ENCODE data around the gene GAA. TPM values are rescaled to one million over a fixed set of nuclear protein-coding genes. Genes with fewer than 3 reads are reported as not detected.

Gene GAA
- total RNA-seq, 1 donor from 2014 or later, result 40.7 TPM

- Mint-ChIP-seq H3K27ac (no peak overlapping the region), H3K4me3 (no peak overlapping the region), H3K4me1 (ENCODE audit: unreplicated experiment) (peaks cover 5% of the 10 kb centered on the region), H3K27me3 (no peaks in the 10 kb centered on the region), H3K36me3 (no peaks in the 10 kb centered on the region), H3K9me3 (peaks cover 7% of the 10 kb centered on the region)
- no peak for DNase-seq (ENCODE audit: extremely low spot score, unreplicated experiment)
- TF ChIP-seq CTCF (conservative IDR thresholded peaks at IDR 0.05), result no peak
Observed at GRCh38 chr17:80113033-80113484, 11.7 kb downstream of the GAA start.

DNA sequence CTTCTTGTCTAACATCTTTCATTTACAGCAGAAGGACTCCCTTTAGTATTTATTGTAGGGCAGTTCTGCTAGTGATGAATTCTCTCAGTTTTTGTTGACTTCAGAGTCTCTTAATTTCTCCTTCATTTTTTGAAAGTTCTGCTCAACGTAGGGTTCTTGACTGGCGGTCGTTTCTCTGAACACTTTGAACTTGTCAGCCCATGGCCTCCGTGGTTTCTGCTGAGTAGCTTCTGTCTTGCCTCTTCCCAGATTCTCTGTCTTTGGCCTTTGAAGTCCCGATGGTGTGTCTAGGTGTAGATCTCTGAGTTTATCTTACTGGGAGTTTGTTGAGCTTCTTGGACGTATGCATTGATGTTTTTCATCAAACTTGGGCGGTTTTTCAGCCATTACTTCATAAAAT is 13.4 kb downstream of the GAA start:
- Mint-ChIP-seq H3K4me3 (no peak overlapping the region), H3K27ac (no peak overlapping the region), H3K27me3 (no peaks in the 10 kb centered on the region), H3K4me1 (ENCODE audit: unreplicated experiment) (peaks cover 5% of the 10 kb centered on the region), H3K36me3 (no peaks in the 10 kb centered on the region), H3K9me3 (peaks cover 7% of the 10 kb centered on the region)
- TF ChIP-seq CTCF (conservative IDR thresholded peaks at IDR 0.05), result no peak
- DNase-seq (ENCODE audit: extremely low spot score, unreplicated experiment), result no peak

DNA sequence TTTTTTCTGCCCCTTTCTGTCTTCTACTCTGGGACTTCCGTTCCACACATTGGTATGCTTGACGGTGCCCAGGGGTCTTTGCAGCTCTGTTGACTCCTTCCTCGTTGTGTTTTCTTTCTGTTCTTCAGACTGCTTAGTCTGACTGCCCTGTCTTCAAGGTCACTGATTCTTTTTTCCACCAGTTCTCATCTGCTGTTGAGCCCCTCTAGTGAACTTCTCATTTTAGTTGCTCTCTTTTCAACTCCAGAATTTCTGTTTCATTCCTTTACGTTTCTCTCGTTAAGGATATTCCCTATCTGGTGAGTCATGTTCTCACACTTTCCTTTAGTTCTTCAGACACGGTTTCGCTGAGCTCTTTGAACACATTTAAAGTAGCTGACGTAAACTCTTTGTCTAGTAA is 13.8 kb downstream of the GAA start:
- no peak for DNase-seq (ENCODE audit: extremely low spot score, unreplicated experiment)
- Mint-ChIP-seq H3K4me1 (ENCODE audit: unreplicated experiment) (peaks cover 5% of the 10 kb centered on the region), H3K9me3 (peaks cover 7% of the 10 kb centered on the region), H3K27ac (no peak overlapping the region), H3K27me3 (no peaks in the 10 kb centered on the region), H3K4me3 (no peak overlapping the region), H3K36me3 (no peaks in the 10 kb centered on the region)
- TF ChIP-seq CTCF (conservative IDR thresholded peaks at IDR 0.05), result no peak

DNA sequence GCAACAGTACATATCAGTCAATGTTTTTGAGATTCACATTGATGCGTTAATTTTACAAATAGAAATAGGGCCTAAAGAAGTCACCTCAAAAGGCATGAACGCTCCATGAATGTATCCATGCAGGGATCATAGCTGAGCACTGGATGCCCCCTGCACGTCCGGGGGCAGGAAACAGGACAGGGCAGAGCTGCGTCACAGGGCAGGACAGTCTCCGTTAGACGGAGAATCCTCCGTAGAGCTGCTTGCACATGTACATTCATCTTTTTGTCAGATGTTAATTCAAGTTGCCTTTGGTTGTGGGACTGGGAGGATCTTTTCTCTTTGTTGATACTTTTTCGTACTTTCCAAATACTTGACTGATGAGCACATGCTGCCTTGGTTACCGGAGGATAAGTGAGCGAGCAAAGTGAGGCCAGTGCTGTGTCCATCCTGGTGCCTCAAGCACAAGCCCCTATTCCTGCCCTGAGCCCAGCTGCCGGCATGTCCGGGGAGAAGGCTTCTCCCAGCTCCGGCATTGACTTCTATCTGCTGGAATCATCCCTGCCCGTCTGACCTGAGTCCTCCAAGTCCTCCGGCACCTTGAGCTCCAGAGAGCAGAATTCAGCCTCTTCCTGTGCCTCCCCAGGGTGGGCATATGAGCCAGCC is 15.0 kb downstream of the GAA start:
- H3K9me3 Mint-ChIP-seq, result peaks cover 7% of the 10 kb centered on the region
- DNase-seq (ENCODE audit: extremely low spot score, unreplicated experiment), result no peak
- no peak overlapping the region for H3K4me3 Mint-ChIP-seq
- TF ChIP-seq CTCF (conservative IDR thresholded peaks at IDR 0.05), result no peak
- H3K27ac Mint-ChIP-seq, result no peak overlapping the region
- H3K36me3 Mint-ChIP-seq, result no peaks in the 10 kb centered on the region
- H3K4me1 Mint-ChIP-seq (ENCODE audit: unreplicated experiment), result peaks cover 5% of the 10 kb centered on the region
- H3K27me3 Mint-ChIP-seq, result no peaks in the 10 kb centered on the region

DNA sequence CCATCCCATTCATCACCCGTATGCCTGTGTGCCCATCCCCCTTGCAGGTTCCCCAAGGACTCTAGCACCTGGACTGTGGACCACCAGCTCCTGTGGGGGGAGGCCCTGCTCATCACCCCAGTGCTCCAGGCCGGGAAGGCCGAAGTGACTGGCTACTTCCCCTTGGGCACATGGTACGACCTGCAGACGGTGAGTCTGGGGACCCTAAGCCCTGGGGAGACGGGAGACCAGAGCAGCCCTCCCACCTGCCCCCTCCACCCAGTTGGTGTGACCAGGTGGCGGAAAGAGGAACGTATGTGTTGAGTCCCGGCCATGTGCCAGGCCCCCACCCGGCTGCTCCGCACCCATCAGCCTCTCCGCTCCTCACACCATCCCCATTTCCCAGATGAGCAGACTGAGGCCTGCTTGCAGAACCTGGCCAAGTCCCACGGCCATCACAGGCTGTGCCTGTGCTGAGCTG is 15.6 kb downstream of the GAA start:
- H3K9me3 Mint-ChIP-seq, result peaks cover 7% of the 10 kb centered on the region
- no peak overlapping the region for H3K27ac Mint-ChIP-seq
- peaks cover 5% of the 10 kb centered on the region for H3K4me1 Mint-ChIP-seq (ENCODE audit: unreplicated experiment)
- H3K4me3 Mint-ChIP-seq, result no peak overlapping the region
- no peaks in the 10 kb centered on the region for H3K36me3 Mint-ChIP-seq
- DNase-seq (ENCODE audit: extremely low spot score, unreplicated experiment), result no peak
- no peak for TF ChIP-seq CTCF (conservative IDR thresholded peaks at IDR 0.05)
- H3K27me3 Mint-ChIP-seq, result no peaks in the 10 kb centered on the region

Data from type B pancreatic cell (in vitro differentiated cells).